GM13976 (cell line): ENCODE results near the gene TAS2R1.

ENCODE experiments used
- DNase-seq: peaks from one replicate; pipeline ENCODE4 v3.0.0; 2012; ENCODE audit warnings: low spot score
- CTCF ChIP-seq: IDR thresholded peaks from 2 replicates; pipeline ENCODE4 v1.5.1; 2012; ENCODE audit warnings: borderline replicate concordance, mild to moderate bottlenecking; ENCODE audit not compliant: insufficient read depth; ENCODE audit errors: extremely low read depth, missing control alignments, control extremely low read depth
- in situ Hi-C: fragments of 300-500 bp; cut with MboI; formaldehyde crosslinking; loops from one replicate; pipeline ENCODE4 v1.12.0; 2022; ENCODE audit warnings: low sequenced_read_pairs, mixed read lengths, inconsistent platforms; ENCODE audit not compliant: unreplicated experiment

TAS2R1 gene

GRCh38 chr5:9655641-9656040 is 25.5 kb upstream of the TAS2R1 start:
- no peak for TF ChIP-seq CTCF
- in situ Hi-C loops: no loop called here
- no peak for DNase-seq

DNA sequence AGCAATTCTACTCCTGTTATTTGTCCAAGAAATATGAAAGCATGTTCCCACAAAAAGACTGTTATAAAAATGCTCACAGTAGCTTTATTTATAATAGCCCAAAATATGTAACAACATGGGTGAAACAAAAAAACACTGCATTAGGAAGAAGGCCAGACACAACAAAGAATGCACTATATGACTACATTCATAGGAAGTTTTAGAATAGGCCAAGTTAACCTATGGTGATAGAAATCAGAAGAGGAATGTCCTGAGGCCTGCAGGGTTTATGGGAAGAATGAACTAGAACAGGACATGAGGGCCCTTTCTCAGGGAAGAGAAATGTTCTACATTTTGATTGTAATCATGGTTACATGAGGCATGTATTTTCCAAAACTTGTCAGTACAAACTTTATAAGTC is 24.7 kb upstream of the TAS2R1 start:
- in situ Hi-C loops: no loop called here
- no peak for DNase-seq
- TF ChIP-seq CTCF: no peak

- in situ Hi-C loops: no loop called here
- DNase-seq: peak; percentile 19
Observed at GRCh38 chr5:9653811-9654210, 23.7 kb upstream of the TAS2R1 start.

DNA sequence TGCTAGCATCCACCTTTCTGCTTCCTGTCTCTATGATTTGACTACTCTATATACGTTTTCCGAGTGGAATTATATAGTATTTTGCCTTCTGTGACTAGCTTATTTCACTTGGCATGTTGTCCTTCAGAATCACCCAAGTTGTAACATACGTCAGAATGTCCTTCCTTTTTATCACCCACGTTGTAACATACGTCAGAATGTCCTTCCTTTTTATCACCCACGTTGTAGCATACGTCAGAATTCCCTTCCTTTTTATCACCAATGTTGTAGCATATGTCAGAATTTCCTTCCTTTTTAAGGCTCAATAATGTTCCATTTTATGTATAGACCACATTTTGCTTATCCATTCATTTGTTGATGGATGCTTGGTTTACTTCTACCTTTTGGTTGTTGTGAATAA is 22.9 kb upstream of the TAS2R1 start:
- no peak for TF ChIP-seq CTCF
- no peak for DNase-seq
- in situ Hi-C loops: no loop called here

More at GRCh38 chr5:9653811-9654210, 23.7 kb upstream of the TAS2R1 start:
- TF ChIP-seq CTCF: no peak

DNA sequence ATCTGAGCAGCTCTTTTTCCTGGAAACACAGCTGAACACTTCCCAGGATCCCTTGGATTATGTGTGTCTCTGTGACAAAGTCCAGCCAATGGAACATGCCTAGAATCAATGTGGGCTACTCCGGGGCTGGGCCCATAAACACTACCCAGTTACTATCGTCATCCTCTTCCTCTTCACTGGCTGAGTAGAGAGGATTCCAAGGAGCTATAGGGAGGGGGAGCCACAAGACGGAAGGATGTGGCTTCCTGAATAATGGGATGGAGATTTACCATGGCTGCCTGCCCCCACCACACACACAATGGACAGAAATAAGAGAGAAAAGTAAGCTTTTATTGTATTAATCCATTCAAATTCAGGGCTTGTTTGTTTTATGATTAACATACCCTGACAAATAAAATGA is 22.1 kb upstream of the TAS2R1 start:
- in situ Hi-C loops: no loop called here
- DNase-seq: no peak
- TF ChIP-seq CTCF: no peak

DNA sequence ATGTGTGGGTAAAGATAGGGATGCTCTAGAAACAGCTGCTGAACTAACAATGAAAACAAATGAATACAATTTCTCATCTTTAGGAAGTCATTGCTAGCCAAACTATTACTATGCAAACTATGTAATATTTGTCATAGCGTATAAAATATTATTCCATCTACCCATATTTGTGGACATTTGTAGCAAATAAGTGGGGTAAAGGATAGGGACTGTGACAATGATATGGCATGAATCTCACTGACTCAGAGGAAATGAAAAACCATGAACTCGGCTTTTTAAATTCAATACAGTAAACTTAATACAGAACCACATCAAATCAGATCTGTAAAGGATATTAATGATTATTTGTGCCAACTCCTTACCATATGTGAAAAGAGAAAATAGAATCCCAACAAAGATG is 16.7 kb upstream of the TAS2R1 start:
- in situ Hi-C loops: no loop called here
- no peak for DNase-seq
- TF ChIP-seq CTCF: no peak

- TF ChIP-seq CTCF: no peak
- in situ Hi-C loops: no loop called here
- no peak for DNase-seq
Observed at GRCh38 chr5:9644630-9645029, 14.5 kb upstream of the TAS2R1 start.
